Measurements from ENCODE around the gene CKAP5.

GRCh38 chr11:46836870-46837269 is 9.2 kb downstream of the CKAP5 start:
- TF ChIP-seq EGR1 (IDR thresholded peaks at IDR 0.05; ENCODE audit: low read depth) = no peak
- TF ChIP-seq YY1 (IDR thresholded peaks at IDR 0.05; ENCODE audit: extremely low read depth, insufficient replicate concordance, low read depth, low read length) = no peak
- no peak for TF ChIP-seq CTCF (IDR thresholded peaks at IDR 0.05 in 2 of 3, conservative IDR thresholded peaks at IDR 0.05 in 1 of 3; ENCODE audit: borderline replicate concordance in 1 of 3, insufficient read depth in 1 of 3, low read depth in 2 of 3, low read length in 2 of 3)
